Stimulated activated CD8-positive, alpha-beta memory T cell treated with anti-CD3 and anti-CD28 coated beads, Interleukin-7, amount 100 ng/mL, for 48 hours (primary cell): Measurements from ENCODE around the gene RPL10.
"Not testable (repeated sequence)": the region's sequence is repeated elsewhere in the genome, so short reads cannot be mapped to it uniquely, and the experiment has no call there.

Experiments used
- DNase-seq, 2 donors: peaks; one replicate each; pipeline ENCODE4 v3.0.0-alpha.2; 2020; ENCODE audit warnings: low read depth in 1 of 2; ENCODE audit errors: extremely low read depth in 1 of 2

Gene RPL10

GRCh38 chrX:154399527-154400368, 1.6 kb downstream of the RPL10 start:
- DNase-seq: no peak

- DNase-seq: not testable (repeated sequence)
Measured at GRCh38 chrX:154400369-154400817, 2.2 kb downstream of the RPL10 start.

- no peak for DNase-seq
Measured at GRCh38 chrX:154401045-154401799, 3.0 kb downstream of the RPL10 start.

- DNase-seq: no peak
Measured at GRCh38 chrX:154401918-154402621, 3.9 kb downstream of the RPL10 start.

- no peak for DNase-seq
Measured at GRCh38 chrX:154402622-154403127, 4.5 kb downstream of the RPL10 start.

- DNase-seq: no peak
Measured at GRCh38 chrX:154403192-154403591, 5.0 kb downstream of the RPL10 start.

GRCh38 chrX:154403858-154404257, 5.7 kb downstream of the RPL10 start:
- DNase-seq: no peak

- DNase-seq: no peak
Measured at GRCh38 chrX:154404625-154405192, 6.5 kb downstream of the RPL10 start.

GRCh38 chrX:154408659-154409221, 10.6 kb downstream of the RPL10 start:
- DNase-seq: no peak

GRCh38 chrX:154409222-154409871, 11.2 kb downstream of the RPL10 start, which contains the start of gene DNASE1L1:
Gene DNASE1L1 (minus strand): TSS chrX:154409254. CDS start chrX:154405568, 3,686 bp downstream.
- DNase-seq: no peak

GRCh38 chrX:154411981-154412340, 13.8 kb downstream of the RPL10 start:
- peak in 1 of 2 donors; percentile 65 for DNase-seq

- no peak for DNase-seq
Measured at GRCh38 chrX:154412468-154412867, 14.3 kb downstream of the RPL10 start.

GRCh38 chrX:154413142-154413541, 15.0 kb downstream of the RPL10 start:
- DNase-seq: no peak

- DNase-seq: no peak
Measured at GRCh38 chrX:154417157-154417556, 19.0 kb downstream of the RPL10 start.

GRCh38 chrX:154419189-154419588, 21.0 kb downstream of the RPL10 start:
- DNase-seq: no peak

GRCh38 chrX:154419688-154420401, 21.7 kb downstream of the RPL10 start:
- no peak for DNase-seq

- no peak for DNase-seq
Measured at GRCh38 chrX:154420402-154420756, 22.2 kb downstream of the RPL10 start.

- no peak for DNase-seq
Measured at GRCh38 chrX:154426916-154427770, 29.0 kb downstream of the RPL10 start.
